HG03521 (cell line): Measurements from ENCODE around the gene TPD52L2.
"Not testable (repeated sequence)": the region's sequence is repeated elsewhere in the genome, so short reads cannot be mapped to it uniquely, and the experiment has no call there.

Experiments
- ATAC-seq: cut with Tn5 transposase; IDR thresholded peaks from one replicate; pipeline ENCODE4 v1.9.1; 2021; ENCODE audit warnings: mild to moderate bottlenecking, moderate library complexity; ENCODE audit not compliant: unreplicated experiment

TPD52L2 gene

GRCh38 chr20:63855363-63856097 is 9.5 kb upstream of the TPD52L2 start:
- no peak for ATAC-seq

GRCh38 chr20:63856098-63856511 is 9.0 kb upstream of the TPD52L2 start:
- no peak for ATAC-seq

GRCh38 chr20:63857764-63858392 is 7.2 kb upstream of the TPD52L2 start:
- no peak for ATAC-seq

GRCh38 chr20:63858393-63859165 is 6.5 kb upstream of the TPD52L2 start:
- ATAC-seq, result no peak

GRCh38 chr20:63859166-63859699 is 5.8 kb upstream of the TPD52L2 start:
- no peak for ATAC-seq

GRCh38 chr20:63860325-63861051 is 4.6 kb upstream of the TPD52L2 start:
- no peak for ATAC-seq

GRCh38 chr20:63861365-63861934 is 3.6 kb upstream of the TPD52L2 start, which contains the start of gene ABHD16B:
Gene ABHD16B (plus strand): TSS chr20:63861498. CDS start chr20:63861541, 43 bp downstream.
- no peak for ATAC-seq

- ATAC-seq, result no peak
Observed at GRCh38 chr20:63861981-63862901, 2.8 kb upstream of the TPD52L2 start.

GRCh38 chr20:63863021-63863797 is 1.9 kb upstream of the TPD52L2 start:
- no peak for ATAC-seq

- ATAC-seq, result peak; percentile 51
Observed at GRCh38 chr20:63863798-63864544, 1.1 kb upstream of the TPD52L2 start.

GRCh38 chr20:63864545-63864977 is 509 bp upstream of the TPD52L2 start:
- ATAC-seq, result no peak

GRCh38 chr20:63867042-63867441 is 2.0 kb downstream of the TPD52L2 start:
- ATAC-seq, result not testable (repeated sequence)

GRCh38 chr20:63868264-63868663 is 3.2 kb downstream of the TPD52L2 start:
- no peak for ATAC-seq

GRCh38 chr20:63873477-63873971 is 8.5 kb downstream of the TPD52L2 start:
- ATAC-seq, result no peak

GRCh38 chr20:63874241-63874640 is 9.2 kb downstream of the TPD52L2 start:
- not testable (repeated sequence) for ATAC-seq

GRCh38 chr20:63876489-63877036 is 11.5 kb downstream of the TPD52L2 start:
- ATAC-seq, result no peak

GRCh38 chr20:63877755-63878470 is 12.8 kb downstream of the TPD52L2 start:
- ATAC-seq, result no peak
